ENCODE results near the gene ATP6V1B1.

ATP6V1B1 gene

DNA sequence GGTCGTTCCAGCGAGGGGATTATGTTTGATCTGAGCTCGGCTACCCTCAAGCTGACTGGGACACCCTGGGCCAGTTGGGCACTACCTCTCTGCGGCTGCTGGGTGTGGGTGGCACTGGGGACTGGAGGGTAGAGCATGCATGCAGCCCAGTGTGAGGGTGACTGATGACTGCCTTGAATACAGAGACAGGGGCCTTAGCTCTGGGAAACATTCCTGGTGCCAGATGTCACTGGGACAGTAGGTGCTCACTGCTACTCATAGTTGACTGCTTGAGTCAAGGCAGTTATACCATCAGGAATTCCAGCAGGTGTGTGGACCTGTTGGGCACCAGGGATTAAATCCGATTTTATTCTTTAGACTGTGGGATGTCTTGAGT, 33.6 kb upstream of the ATP6V1B1 start:
- DNase-seq = no peak

GRCh38 chr2:70902579-70902978, 33.1 kb upstream of the ATP6V1B1 start:
- DNase-seq = no peak

DNA sequence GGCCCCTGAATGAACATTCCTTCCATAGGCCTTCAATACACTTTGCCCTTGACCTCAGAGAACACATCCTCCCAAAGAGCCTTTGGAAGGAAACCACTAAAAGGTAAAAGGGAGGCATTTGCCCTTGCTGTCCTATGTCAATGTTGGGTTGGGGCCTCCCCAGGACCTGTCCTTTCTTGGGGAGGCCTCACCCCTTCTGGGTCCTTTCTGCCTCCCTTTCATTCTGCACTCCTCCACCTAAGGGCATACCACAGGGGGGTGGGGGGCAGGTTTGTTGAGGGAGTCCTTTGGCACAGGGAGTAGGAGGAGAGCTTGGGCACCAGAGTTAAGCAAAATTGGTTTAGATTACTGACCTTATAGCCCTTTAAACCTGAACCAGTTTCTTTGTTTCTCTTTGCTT, 32.5 kb upstream of the ATP6V1B1 start:
- DNase-seq = no peak

DNA sequence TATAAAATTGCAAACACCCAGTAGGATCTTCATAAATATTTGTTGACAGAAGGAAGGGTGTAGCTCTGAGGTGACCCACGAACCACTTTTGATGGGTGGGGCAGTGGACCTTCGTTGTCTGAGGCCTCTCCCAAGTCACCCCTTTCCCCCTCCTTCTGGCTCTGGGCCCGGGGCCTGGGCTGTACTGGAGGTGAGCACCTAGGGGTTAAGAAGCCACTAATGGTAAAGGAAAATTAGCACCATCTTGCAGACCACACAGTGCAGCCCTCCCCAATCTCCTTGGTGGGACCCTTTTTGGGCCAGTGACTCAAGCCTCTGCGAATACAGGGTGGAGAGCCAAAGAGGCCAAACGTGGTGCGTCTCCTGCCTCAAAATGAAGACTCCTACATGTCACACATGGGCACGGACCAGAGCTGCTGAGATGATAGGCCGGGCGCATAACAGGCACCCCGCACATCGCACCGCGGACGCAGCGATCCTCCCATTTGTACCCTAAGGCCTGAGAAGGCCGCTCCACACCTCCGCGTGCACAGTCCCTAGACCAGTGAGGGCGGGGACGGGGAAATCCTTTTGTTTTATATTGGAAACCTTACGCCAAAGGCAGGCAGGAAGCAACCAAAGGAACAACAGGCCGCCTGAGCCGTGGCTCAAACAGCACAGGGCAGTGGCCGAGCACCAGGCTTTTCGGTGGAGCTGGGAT, 31.9 kb upstream of the ATP6V1B1 start:
- DNase-seq = no peak

DNA sequence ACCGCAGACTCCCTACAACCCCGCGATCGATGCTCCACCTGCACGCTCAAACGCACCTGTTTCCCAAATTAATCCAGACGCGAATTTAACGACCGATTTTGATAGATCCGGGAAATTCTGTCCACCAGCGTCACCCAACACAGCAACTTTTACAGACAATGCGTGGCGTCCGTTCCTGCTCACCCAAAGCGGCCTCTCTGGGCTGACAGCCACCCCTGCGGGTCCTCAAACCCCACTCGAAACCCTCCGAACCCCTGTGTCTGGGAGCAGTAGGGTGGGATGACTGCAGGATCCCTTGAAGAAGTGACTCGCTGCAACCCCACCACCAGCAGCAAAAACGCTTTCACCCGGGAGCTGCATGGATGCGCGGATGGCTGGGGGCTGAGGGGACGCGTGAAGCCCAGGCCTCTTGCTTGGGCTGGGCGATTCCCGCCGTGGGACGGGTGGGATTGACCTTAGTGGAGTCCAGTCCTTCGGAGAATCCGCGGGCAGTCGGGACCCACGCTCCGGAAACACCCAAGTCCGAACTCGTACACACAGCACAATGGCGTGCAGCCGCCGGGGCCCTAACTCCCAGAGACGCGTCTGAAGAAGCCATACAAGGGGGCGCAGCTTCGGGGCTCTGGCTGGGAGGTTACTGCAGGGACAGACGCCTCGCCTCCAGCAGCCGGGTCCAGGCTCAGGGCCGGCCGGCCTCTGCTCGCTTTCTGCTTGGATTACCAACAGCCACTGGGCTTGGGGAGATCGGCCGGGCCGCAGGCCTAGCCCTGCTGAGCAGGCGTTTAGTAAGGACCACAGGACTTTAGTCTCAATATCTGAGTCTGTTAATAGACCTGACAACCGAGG, 31.1 kb upstream of the ATP6V1B1 start:
- DNase-seq = no peak

- DNase-seq = no peak
Observed at GRCh38 chr2:70905443-70906421, 30.0 kb upstream of the ATP6V1B1 start.

DNA sequence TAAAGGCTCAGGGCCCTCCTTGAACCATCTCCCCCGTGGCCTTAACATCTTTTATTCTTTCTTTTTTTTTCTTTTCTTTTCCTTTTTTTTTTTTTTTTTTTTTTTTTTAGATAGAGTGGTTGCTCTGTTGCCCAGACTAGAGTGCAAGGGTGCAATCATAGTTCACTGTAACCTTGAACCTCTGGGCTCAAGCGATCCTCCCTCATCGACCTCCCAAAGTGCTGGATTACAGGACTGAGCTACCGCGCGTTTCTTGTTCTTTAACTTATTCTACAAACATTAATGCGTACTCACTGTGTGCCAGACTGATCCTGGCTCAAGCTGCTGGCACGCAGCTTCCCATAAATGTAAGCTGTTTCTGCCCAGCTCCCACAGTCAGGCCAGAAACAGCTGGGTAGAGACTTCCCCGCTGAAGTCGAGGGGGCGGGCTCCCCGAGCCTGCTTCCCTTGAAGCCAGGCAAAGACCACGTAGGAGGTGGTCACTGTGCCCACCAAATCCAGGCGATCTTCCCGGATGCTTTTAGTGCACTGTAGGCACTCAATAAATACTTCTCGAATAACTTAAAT, 29.2 kb upstream of the ATP6V1B1 start:
- DNase-seq = no peak

DNA sequence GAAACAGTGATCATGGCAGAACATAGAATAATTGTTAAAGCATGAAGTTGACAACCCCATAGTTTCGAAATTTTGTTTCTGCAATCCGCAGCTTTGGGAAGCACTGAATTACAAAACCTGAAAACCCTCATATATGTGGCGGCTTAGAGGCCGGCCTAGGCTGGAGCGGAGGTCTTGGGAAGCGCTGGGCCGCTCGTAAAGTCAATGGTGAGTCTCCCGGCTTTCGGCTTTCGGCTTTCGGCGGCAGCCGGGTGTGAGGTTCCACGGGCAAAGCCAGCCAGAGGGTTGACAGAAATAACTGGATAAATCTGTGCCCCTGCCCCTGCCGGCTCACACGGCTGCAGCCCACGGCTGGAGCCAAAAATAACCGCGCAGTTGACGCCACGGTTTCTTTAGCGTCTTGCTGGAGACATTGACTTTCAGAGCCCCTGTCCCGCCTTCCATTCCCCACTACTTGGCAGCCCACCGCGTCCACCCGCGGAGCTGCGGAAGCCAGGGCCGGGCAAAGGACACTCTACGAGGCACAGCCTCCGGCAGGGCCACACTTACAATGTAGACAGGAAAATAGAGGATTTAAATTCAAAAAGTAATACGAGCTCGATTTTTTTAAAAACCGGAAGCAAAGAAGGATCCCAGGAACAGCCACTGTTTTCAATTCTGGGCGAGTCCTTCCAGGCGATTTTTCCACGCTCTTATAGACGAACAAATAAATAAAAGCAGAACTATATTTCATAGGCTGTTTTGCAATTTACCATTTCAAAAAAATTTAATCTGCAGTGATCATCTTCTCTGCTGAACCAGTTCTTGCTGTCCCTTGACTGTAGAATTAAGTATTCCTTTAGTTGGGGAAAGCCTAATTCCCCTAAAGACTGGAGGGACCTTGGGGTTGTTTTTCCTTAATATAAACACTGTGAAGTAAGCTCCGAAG, 28.3 kb upstream of the ATP6V1B1 start:
- no peak for DNase-seq

GRCh38 chr2:70916291-70916690, 19.4 kb upstream of the ATP6V1B1 start:
- DNase-seq = no peak

GRCh38 chr2:70918016-70918415, 17.7 kb upstream of the ATP6V1B1 start:
- no peak for DNase-seq

GRCh38 chr2:70919672-70920366, 15.9 kb upstream of the ATP6V1B1 start:
- DNase-seq = no peak

- no peak for DNase-seq
Observed at GRCh38 chr2:70920367-70920715, 15.4 kb upstream of the ATP6V1B1 start.

DNA sequence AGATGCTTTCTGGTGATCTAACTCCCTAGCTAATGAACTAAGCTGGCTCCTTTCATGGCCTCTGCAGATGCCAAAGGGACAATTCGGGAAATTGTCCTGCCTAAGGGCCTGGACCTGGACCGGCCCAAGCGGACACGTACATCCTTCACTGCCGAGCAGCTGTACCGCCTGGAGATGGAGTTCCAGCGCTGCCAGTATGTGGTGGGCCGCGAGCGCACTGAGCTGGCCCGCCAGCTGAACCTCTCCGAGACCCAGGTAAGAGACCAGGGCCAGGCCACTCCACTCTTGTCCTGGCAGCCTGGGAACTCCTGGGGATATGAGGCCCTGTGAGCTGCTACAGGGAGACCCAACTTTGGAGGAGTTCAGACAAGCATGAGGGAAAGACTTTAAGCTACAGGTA, 14.7 kb upstream of the ATP6V1B1 start:
- DNase-seq = no peak

DNA sequence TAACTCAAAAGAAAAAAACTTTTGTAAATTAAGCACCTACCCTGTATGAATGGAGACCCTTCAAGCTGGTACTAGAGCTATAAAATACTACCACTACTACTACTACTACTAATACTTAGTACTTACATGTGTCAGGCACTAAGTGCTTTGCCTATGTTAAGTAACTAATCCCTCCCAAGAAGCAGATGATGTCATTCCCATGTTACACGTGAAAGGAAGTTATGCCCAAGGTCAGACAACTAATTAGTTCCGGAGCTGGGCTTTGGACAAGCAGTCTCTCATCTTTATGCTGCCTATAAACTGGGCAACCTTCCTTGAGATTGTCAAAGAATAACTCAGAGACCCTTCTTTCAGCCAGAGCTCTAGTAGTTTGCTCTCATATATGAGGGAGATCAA, 13.9 kb upstream of the ATP6V1B1 start:
- DNase-seq = no peak

- DNase-seq = no peak
Observed at GRCh38 chr2:70922235-70923234, 13.2 kb upstream of the ATP6V1B1 start.

- DNase-seq = no peak
Observed at GRCh38 chr2:70923378-70924015, 12.2 kb upstream of the ATP6V1B1 start.

DNA sequence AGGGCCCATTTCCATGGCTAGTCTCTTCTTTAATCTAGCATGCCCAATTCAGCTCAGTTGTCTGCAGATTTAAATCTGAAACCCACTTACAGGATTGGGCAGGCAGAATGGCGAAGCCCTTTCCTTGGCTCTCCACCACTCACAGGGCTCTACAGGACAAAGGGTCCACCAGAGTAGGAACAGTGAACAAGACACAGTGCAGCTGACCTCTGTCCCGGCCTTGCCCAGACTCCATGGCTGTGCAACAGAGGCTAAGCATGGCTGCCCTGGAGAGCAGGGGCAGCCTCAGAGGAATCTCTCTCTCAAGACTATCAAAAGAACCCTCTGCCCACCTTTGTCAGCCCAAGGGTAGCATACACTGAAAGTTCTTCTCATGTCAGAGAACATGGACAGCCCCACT, 9.7 kb upstream of the ATP6V1B1 start:
- no peak for DNase-seq

- DNase-seq = no peak
Observed at GRCh38 chr2:70927138-70927537, 8.6 kb upstream of the ATP6V1B1 start.

DNA sequence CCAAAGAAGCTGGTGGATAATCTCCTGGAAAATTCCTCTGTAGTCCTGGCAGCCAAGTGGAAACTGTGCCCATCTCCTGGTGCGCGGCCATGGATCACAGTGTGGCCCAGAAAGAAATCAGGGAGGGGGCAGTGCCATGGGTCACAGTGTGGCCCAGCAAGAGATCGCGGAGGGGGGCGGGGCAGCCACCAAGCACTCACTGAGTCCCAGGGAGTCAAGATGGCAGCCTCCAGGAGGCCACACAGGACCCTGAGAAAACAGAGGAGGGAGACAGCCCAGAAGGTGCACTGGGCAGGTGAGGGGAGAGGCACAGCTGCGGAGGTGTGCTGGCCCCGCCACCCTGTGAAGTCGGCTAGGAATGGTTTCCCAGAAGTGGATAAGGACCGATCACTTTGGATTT, 8.1 kb upstream of the ATP6V1B1 start:
- DNase-seq = no peak
